ENCODE data around the gene LCN15.
A peak's percentile ranks its signal among the peaks of the same experiment; 100 is the strongest.

DNA sequence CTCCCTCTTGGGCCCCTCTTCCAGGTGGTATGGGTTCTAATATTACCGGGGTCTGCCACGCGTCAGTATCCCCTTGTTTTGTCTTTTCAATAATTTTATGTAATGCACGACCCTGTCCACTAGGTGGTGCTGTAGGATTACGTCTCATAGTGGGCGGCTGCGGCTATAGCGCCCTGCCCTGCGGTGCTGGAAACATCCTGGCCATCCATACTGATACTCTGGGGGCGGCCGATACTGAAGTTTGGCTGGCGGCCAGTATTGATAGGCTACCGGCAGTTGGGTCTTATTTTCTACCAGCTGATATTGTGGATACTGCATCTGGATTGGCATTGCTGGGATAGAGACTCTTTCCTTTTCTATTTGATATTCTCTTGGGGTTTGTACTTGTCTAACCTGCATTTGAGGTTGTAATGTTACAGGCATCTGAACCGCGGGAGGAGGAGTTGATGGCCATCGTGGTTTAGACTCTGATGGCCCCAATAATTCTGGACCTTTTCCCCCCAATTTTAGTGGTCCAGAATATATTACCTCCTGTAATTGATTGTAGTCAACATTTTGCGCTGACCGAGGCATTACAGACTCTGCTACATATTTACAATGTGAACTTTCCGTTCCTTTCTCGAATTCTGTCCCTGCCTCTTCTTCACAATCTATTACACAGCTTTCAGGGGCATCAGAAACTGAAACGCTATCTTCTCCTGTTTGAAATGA lies 23.5 kb upstream of the LCN15 start:
- TF ChIP-seq, protein P1, sequence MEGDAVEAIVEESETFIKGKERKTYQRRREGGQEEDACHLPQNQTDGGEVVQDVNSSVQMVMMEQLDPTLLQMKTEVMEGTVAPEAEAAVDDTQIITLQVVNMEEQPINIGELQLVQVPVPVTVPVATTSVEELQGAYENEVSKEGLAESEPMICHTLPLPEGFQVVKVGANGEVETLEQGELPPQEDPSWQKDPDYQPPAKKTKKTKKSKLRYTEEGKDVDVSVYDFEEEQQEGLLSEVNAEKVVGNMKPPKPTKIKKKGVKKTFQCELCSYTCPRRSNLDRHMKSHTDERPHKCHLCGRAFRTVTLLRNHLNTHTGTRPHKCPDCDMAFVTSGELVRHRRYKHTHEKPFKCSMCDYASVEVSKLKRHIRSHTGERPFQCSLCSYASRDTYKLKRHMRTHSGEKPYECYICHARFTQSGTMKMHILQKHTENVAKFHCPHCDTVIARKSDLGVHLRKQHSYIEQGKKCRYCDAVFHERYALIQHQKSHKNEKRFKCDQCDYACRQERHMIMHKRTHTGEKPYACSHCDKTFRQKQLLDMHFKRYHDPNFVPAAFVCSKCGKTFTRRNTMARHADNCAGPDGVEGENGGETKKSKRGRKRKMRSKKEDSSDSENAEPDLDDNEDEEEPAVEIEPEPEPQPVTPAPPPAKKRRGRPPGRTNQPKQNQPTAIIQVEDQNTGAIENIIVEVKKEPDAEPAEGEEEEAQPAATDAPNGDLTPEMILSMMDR (IDR thresholded peaks at IDR 0.05): peak; percentile 72 to 91 (median 86)
- TF ChIP-seq EP300 (IDR thresholded peaks at IDR 0.05): peak in 1 of 2 donors; percentile 18

Data from tibial nerve (tissue), 4 donors.